ENCODE data around the gene PITX3.

Gene PITX3

GRCh38 chr10:102274062-102274461 is 32.8 kb upstream of the PITX3 start:
- TF ChIP-seq CTCF (IDR thresholded peaks at IDR 0.05; ENCODE audit: low read depth, low read length, missing control alignments), result no peak
- DNase-seq (ENCODE audit: extremely low read depth, low read depth), result no peak
- H3K4me3 ChIP-seq (replicated peaks; ENCODE audit: low read depth, low read length), result no peak overlapping the region

DNA sequence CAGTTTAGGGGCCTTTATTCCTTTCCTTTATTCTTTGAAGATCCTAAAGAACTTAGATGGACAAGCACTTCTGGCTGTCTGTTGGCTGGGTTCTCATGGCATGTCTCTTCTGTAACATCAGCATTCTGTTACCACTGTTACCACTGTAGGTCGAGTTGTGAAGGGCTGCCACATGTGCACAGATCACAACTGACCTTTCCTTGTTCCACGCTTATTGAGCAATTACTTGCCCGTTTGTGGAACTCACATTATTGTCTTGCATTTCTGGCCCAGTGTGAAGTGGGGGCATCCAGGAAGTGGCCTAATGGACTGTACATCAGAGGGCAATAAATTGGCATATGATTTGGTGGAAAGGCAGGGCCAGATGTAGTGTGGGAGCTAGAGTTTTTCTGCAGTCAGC is 27.7 kb upstream of the PITX3 start:
- no peak for DNase-seq (ENCODE audit: extremely low read depth, low read depth)

DNA sequence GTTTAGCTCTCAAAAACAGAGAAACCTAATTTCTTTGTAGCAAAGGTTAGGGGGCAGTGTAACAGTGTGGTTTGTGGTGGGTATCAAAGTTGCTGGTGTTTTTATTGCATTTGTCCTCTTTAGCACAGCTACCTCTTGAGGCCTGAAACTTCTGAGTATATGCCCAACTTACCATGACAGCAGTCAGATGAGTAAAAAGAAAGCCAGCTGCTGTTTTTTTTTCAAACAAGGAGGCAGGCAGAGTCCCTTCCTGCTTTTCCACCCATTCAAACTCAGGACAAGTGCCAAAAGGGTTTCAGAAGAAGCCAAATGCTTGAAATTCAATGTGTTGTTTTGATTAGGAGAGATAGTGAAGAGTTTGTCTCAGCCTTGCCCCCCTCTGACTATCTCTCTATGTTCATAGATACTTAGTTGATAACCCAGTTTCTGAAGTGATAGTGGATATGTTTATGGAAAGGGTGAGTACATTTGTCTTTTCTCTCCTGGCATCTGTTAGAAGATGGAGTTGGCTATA is 27.1 kb upstream of the PITX3 start:
- DNase-seq (ENCODE audit: extremely low read depth, low read depth), result no peak
- no peak for TF ChIP-seq CTCF (IDR thresholded peaks at IDR 0.05; ENCODE audit: low read depth, low read length, missing control alignments)
- H3K4me3 ChIP-seq (replicated peaks; ENCODE audit: low read depth, low read length), result no peak overlapping the region

More for the DNA sequence above, 27.7 kb upstream of the PITX3 start:
- no peak for TF ChIP-seq CTCF (IDR thresholded peaks at IDR 0.05; ENCODE audit: low read depth, low read length, missing control alignments)
- H3K4me3 ChIP-seq (replicated peaks; ENCODE audit: low read depth, low read length), result no peak overlapping the region

DNA sequence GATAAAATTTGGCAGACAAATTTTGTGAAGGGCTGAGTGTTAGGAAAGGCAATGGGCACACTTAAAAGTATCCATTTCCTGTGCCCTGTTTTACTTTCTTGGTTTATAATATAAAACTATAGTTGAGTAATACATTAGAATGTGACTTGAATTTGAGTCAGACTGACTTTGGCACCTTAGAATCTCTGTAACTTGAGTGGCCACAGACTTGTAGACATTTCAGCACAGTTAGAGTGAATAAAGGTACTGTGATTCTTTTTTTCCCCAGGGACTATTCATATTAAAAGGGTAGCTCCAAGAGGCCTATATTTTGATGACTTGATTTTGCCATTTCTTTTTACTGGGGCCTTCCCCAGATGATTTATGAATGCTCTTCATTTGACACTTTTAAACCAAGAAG is 26.4 kb upstream of the PITX3 start:
- H3K4me3 ChIP-seq (replicated peaks; ENCODE audit: low read depth, low read length), result no peak overlapping the region
- TF ChIP-seq CTCF (IDR thresholded peaks at IDR 0.05; ENCODE audit: low read depth, low read length, missing control alignments), result no peak
- no peak for DNase-seq (ENCODE audit: extremely low read depth, low read depth)

- no peak for TF ChIP-seq CTCF (IDR thresholded peaks at IDR 0.05; ENCODE audit: low read depth, low read length, missing control alignments)
Observed at GRCh38 chr10:102266670-102267069, 25.4 kb upstream of the PITX3 start.

GRCh38 chr10:102264371-102264770 is 23.1 kb upstream of the PITX3 start:
- no peak for DNase-seq (ENCODE audit: extremely low read depth, low read depth)
- H3K4me3 ChIP-seq (replicated peaks; ENCODE audit: low read depth, low read length), result no peak overlapping the region
- TF ChIP-seq CTCF (IDR thresholded peaks at IDR 0.05; ENCODE audit: low read depth, low read length, missing control alignments), result no peak

More at GRCh38 chr10:102266670-102267069, 25.4 kb upstream of the PITX3 start:
- no peak for DNase-seq (ENCODE audit: extremely low read depth, low read depth)
- no peak overlapping the region for H3K4me3 ChIP-seq (replicated peaks; ENCODE audit: low read depth, low read length)

- no peak overlapping the region for H3K4me3 ChIP-seq (replicated peaks; ENCODE audit: low read depth, low read length)
- DNase-seq (ENCODE audit: extremely low read depth, low read depth), result no peak
- TF ChIP-seq CTCF (IDR thresholded peaks at IDR 0.05; ENCODE audit: low read depth, low read length, missing control alignments), result no peak
Observed at GRCh38 chr10:102262744-102263370, 21.5 kb upstream of the PITX3 start.

Data from HFF-Myc (cell line).